H54 (cell line): ENCODE data around the gene KRT13.

Experiments
- DNase-seq: peaks from one replicate; pipeline ENCODE4 v3.0.0; 2011; ENCODE audit warnings: low spot score, mixed read lengths; ENCODE audit not compliant: insufficient read length
- FAIRE-seq: peaks from 3 replicates; lab custom pipeline; 2011; peaks lifted over from hg19 to GRCh38; lab: Jason Lieb, UNC
- POLR2A ChIP-seq: IDR thresholded peaks from 2 replicates; pipeline ENCODE4 v1.6.1; 2011; ENCODE audit warnings: low read depth, mild to moderate bottlenecking, low read length

Gene KRT13

DNA sequence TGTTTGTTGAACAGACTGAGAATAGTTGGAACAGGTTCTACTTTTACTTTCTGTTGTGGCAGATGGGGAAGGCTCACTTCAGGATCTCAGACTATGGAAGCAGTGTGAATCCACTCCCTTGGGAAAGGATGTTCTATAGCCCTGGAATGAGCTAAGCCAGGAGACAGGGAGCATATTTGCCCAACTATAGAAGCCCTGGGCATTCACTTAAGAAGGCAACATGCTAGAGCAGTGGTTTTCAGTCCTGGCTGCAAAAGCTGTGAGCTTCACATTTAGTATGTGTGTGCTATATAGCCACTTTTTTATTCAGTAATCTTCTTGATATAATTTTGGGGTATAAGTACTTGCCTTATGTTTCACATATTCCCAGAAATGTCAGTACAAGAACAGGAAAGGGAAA is 37.1 kb downstream of the KRT13 start:
- DNase-seq (no peak), FAIRE-seq (no peak)
- no peak for TF ChIP-seq POLR2A

DNA sequence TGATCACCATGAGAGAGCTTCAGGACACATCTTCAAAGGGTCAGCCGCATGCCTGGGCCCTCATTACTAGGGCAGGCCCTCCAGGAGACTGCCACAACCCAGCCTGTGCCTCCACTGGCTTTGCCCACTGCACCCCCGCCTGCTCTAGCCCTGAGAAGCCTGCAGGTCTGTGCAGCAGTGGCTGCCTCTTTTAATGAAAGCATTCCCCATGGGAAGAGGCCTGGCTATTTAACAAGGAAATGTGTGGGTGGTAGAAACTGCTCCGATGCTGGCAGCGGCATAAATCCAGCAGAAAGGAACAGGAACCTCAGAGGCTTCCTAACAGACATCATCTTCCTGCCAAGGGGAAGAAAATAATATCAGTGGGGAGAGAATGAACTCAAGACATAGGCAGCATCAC is 37.9 kb downstream of the KRT13 start:
- FAIRE-seq (no peak), DNase-seq (no peak)
- no peak for TF ChIP-seq POLR2A

DNA sequence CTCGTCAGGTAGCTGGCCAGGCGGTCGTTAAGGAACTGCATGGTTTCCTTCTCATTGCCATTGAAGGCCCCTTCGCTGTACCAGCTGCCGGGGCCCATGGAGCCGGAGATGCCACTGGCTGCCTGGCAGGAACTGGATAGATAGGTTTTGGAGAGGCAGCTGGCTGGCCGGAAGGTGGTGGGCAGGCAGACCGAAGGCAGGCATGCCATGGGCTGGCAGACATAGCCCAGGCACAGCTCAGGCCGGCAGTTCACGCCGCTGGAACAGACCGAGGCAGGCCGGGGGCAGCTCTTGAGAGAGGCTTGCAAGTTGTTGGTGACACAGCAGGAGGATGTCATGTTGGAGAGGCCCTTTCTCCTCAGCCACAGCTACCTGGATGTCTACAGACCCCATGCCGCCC is 38.4 kb downstream of the KRT13 start, which contains the start of gene KRT32:
Gene KRT32, minus strand, starts transcription at position 399 of the 400 bp plus-strand sequence. Its CDS starts 61 bp downstream, at position 338.
- FAIRE-seq (no peak), DNase-seq (no peak)
- no peak for TF ChIP-seq POLR2A

DNA sequence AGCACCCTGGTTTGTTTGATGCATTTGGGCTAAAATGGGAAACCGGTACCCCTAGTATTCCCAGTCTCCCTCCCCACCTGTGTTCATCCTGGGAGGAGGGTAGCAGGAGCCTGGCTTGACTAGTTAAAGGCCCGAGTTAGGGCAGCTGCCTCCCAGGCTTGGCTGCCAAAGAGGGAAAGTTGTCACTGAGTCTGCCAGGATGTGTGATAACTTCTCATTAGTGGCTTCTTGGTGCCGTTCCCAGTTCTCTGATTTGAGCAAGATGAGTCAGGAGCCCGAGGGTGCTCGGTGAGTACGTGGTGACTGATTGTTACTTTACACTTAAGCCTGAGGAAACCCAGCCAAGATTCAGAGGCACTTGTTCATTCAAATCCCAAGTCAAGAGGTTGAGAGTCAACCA is 40.7 kb downstream of the KRT13 start:
- TF ChIP-seq POLR2A = no peak
- peak; percentile 91 for DNase-seq
- FAIRE-seq = peak; percentile 60

DNA sequence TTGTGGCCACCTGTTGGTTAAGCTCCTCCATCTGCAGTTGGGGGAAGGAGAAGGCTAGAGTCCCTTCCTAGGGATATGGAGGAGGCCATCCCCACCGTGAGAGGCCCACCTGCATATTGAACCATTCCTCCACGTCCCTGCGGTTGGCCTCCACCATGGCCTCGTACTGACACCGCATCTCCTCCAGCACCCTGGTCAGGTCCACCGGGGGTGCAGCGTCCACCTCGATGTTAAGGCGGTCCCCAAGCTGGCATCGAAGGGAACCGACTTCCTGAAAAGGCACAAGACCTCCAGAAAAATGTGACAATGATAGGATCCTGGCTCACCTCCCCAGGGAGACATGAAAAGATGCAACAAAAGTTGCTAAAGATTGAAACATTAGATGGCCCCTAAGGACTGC is 41.2 kb downstream of the KRT13 start:
- DNase-seq = no peak
- FAIRE-seq = no peak
- no peak for TF ChIP-seq POLR2A

DNA sequence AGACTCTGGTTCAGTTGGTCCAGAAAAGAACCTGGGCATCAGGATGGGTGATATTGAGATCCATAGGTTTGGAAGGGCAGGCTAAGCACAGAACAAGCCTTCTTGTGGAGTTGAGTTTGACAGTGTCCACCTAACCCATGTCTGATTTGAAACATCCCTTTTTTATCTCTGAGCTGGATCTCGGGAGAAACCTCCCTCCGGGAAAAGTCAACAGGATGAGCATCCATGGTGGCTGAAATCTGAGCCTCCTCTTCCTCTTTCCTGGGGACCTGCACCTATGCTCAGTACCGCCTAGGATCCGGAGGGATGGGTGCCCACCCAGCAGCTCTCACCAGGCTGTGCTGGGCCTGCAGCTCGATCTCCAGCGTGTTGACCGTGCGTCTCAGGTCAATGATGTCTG is 41.7 kb downstream of the KRT13 start:
- FAIRE-seq = no peak
- DNase-seq = no peak
- TF ChIP-seq POLR2A = no peak

DNA sequence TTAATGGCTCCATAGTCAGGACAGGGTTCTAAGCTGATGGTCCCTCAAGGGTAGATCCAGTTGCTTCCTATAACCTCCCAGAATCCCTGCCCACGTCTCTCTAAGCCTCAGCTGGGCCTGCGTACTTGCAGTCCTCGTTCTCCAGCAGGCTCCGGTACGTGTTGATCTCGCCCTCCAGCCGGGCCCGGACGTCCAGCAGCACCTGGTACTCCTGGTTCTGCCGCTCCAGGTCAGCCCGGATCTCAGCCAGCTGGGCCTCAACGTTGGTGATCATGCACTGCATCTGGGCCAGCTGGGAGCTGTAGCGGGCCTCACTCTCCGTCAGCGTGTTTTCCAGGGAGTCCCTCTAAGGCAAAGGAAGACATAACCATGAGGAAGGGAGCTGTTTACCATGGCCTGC is 42.7 kb downstream of the KRT13 start:
- DNase-seq (no peak), FAIRE-seq (no peak)
- no peak for TF ChIP-seq POLR2A

DNA sequence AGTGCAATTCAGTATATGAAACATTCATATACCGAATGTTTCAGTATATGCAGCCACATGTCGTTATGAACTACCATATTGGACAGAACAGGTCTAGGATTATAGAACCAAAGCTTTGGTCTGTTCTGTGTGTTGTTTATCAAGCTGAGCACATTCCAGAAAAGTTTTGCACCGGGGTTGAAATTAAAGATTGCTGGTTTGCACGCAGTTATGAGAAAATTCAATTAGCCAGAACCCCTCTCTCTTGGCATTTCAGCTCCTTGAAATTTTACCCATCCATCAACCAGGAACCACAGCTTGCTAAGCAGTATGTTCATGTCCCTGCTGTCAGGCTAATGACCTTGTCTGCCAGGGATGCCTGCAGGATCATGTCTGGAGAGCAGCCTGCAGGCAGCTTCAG is 47.7 kb downstream of the KRT13 start:
- no peak for FAIRE-seq
- DNase-seq = no peak
- no peak for TF ChIP-seq POLR2A

DNA sequence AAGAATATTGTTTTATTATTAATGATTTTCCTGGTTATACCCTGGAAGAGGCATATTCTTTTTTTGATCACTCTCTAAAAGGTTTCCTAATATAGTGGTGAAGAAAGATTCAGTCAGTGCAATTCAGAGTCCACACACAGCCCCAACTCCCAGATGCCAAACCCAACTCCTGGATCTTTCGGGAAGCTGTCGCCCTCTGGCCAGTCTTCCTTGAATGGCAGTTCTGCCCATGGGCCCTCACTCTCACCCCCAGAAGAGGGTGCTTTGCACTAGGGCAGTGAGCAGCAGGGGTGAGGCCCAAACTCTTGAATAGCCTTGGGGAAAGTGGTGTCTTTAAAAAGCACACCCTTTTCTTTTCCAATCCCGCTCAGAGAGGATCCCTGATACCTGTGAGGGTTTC is 49.2 kb downstream of the KRT13 start:
- no peak for DNase-seq
- no peak for FAIRE-seq
- no peak for TF ChIP-seq POLR2A

DNA sequence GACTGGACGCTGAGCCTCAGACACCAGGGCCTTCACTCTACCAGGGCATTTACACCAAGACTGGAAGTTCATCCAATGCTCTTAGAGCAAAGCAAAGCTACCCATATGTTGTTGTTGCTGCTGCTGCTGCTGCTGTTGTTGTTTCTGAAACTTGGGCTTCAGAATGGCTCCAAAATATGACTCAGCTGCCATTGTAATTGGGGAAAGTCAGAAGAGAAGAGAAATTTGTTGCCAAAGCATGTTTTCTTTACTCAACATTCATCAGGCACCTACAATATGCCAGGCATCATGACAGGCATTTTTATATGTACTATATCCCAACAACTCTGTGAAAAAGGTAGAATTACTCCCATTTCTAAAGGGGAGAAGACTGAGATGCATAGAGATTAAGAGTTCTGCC is 50.2 kb downstream of the KRT13 start:
- DNase-seq (no peak), FAIRE-seq (no peak)
- no peak for TF ChIP-seq POLR2A

DNA sequence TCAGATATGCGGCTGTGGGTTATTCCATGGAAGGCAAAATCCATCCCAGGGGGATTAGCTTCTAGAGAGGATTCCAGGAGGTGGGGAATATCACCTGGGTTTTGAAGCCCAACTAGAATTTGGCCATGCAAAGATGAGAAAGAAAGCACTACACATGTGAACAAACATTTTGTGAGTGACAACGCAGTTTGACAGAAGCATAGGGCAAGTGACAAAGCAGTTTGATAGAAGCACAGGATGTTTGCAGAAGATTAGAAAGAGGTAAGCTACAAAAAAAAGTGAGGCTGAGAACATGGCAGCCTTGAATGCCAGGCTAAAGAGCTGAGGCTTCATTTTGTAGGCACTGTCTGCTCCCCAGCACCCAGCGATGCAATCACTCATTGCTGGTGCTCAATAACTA is 52.3 kb downstream of the KRT13 start:
- FAIRE-seq (no peak), DNase-seq (no peak)
- no peak for TF ChIP-seq POLR2A

DNA sequence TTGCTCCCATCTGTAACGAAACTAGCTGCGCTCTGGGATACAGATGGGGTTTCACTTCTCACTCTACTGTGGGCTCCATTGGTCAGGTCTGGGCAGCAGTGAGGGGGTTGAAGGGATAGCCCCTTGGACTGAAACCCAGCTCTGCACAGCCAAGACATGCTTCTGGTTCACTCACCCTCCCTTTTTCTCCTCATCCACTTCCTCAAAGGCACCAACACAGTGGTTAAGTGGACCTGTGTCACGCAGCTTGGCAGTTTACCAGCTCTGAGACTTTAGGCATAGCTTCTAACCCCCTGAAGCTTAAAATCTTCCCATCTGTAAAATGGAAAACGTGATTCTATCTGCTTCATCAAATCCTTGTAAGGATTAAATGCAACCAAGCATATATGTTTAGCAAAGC is 53.1 kb downstream of the KRT13 start:
- DNase-seq (no peak), FAIRE-seq (no peak)
- no peak for TF ChIP-seq POLR2A

DNA sequence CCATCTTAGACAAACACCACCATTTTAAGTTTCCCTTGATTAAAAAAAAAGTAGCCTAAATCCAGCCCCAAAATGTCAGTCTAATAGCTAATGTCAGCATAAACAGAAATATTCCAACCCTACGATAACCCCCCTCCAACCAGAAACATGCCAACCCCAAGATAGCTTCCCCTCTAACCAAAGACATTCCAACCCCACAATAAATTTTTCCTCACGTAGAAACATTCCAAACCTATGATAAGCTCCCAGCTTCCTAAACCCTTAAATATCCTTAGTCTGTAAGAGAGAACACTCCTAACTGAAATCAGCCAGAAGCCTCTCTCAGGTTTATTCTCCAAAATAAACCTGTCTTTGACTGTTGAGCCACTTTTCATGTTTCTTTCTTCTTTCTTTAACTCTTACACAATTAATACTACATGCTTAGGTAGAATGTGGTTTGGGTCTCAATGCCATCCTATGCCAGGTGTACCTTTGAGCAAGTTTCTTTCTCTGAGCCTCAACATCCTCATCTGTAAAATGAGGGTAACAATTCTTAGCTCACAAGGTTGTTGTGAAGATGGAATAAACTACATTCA is 54.2 kb downstream of the KRT13 start:
- DNase-seq (no peak), FAIRE-seq (no peak)
- TF ChIP-seq POLR2A = no peak
